WTC11 (cell line): ENCODE measurements around the gene SLC25A45. TPM values are rescaled to one million over a fixed set of nuclear protein-coding genes. Genes with fewer than 3 reads are reported as not detected.

Experiments used
- ATAC-seq: fragments of 200-7000 bp; cut with Tn5 transposase; 2 replicates; pipeline ENCODE4 v1.10.0; 2021; ENCODE audit warnings: mild to moderate bottlenecking, moderate library complexity
- CTCF ChIA-PET: fragments of 300-600 bp; sonication (Branson Sonifier 250); formaldehyde crosslinking; loops from one replicate; lab custom pipeline; 2021; ENCODE audit warnings: antibody characterized with exemption; lab: Charles Lee
- POLR2A ChIA-PET: fragments of 350-600 bp; sonication (Branson Sonifier 250); formaldehyde crosslinking; loops from one replicate; lab custom pipeline; 2021; ENCODE audit warnings: antibody characterized with exemption; lab: Charles Lee
- DNase-seq: peaks from one replicate; pipeline ENCODE4 v3.0.0; 2021; ENCODE audit warnings: low spot score
- H3K27ac Mint-ChIP-seq: 2 replicates; pipeline ENCODE4 v1.8.0; 2021; ENCODE audit warnings: mixed read lengths
- H3K27me3 Mint-ChIP-seq: 2 replicates; pipeline ENCODE4 v1.8.0; 2021; ENCODE audit warnings: low read depth, mild to moderate bottlenecking, moderate library complexity, mixed read lengths
- H3K36me3 Mint-ChIP-seq: 2 replicates; pipeline ENCODE4 v1.8.0; 2021; ENCODE audit warnings: mixed read lengths
- H3K4me1 Mint-ChIP-seq: 2 replicates; pipeline ENCODE4 v1.8.0; 2022; ENCODE audit warnings: mixed read lengths
- H3K4me3 Mint-ChIP-seq: 2 replicates; pipeline ENCODE4 v1.8.0; 2021; ENCODE audit warnings: mild to moderate bottlenecking, moderate library complexity, mixed read lengths
- H3K9me3 Mint-ChIP-seq: 2 replicates; pipeline ENCODE4 v1.8.0; 2021; ENCODE audit warnings: mixed read lengths
- ELF4 ChIP-seq: sonication (generic); formaldehyde crosslinking; IDR thresholded peaks from 2 replicates; pipeline ENCODE4 v1.8.1; 2022; ENCODE audit warnings: low read depth, mild to moderate bottlenecking, moderate library complexity, missing genetic modification reagents
- EMX1 ChIP-seq: fragments of 250-450 bp; sonication (Bioruptor Pico); IDR thresholded peaks from 2 replicates; pipeline ENCODE4 v1.8.0; 2021; ENCODE audit warnings: mild to moderate bottlenecking
- ESRRA ChIP-seq: sonication (generic); formaldehyde crosslinking; IDR thresholded peaks from 2 replicates; pipeline ENCODE4 v1.8.1; 2022; ENCODE audit warnings: mild to moderate bottlenecking, missing genetic modification reagents, borderline replicate concordance
- HMGA2 ChIP-seq: fragments of 250-450 bp; sonication (Bioruptor Pico); IDR thresholded peaks from 2 replicates; pipeline ENCODE4 v1.4.0; 2021; ENCODE audit warnings: mild to moderate bottlenecking, moderate library complexity
- NR2C2 ChIP-seq: sonication (generic); formaldehyde crosslinking; IDR thresholded peaks from 2 replicates; pipeline ENCODE4 v1.8.0; 2022; ENCODE audit warnings: mild to moderate bottlenecking, missing genetic modification reagents
- PRRX2 ChIP-seq: fragments of 250-450 bp; sonication (Bioruptor Pico); IDR thresholded peaks from 2 replicates; pipeline ENCODE4 v1.8.0; 2021; ENCODE audit warnings: mild to moderate bottlenecking
- RORB ChIP-seq: fragments of 250-450 bp; sonication (Bioruptor Pico); IDR thresholded peaks from 2 replicates; pipeline ENCODE4 v1.9.0; 2021; ENCODE audit warnings: mild to moderate bottlenecking
- TP53 ChIP-seq: sonication (generic); formaldehyde crosslinking; IDR thresholded peaks from 2 replicates; pipeline ENCODE4 v1.8.1; 2023; ENCODE audit warnings: mild to moderate bottlenecking, missing genetic modification reagents
- ZNF396 ChIP-seq: fragments of 250-450 bp; sonication (Bioruptor Pico); IDR thresholded peaks from 2 replicates; pipeline ENCODE4 v1.8.0; 2021; ENCODE audit warnings: mild to moderate bottlenecking, moderate library complexity, borderline replicate concordance
- ZNF671 ChIP-seq: fragments of 250-450 bp; sonication (Bioruptor Pico); IDR thresholded peaks from 2 replicates; pipeline ENCODE4 v1.8.0; 2021; ENCODE audit warnings: mild to moderate bottlenecking
- total RNA-seq: library from RNA; stranded (reverse); gene quantifications from 3 replicates; pipeline ENCODE4 v1.2.3, GENCODE V29; 2021
- TF ChIP-seq, protein P1 (sequence below): sonication (generic); formaldehyde crosslinking; conservative IDR thresholded peaks from 2 replicates; pipeline ENCODE4 v1.8.1; 2022; ENCODE audit warnings: mild to moderate bottlenecking, missing genetic modification reagents
- TF ChIP-seq, protein P2 (sequence below): sonication (generic); formaldehyde crosslinking; IDR thresholded peaks from 2 replicates; pipeline ENCODE4 v1.8.1; 2023; ENCODE audit warnings: mild to moderate bottlenecking, missing genetic modification reagents, moderate library complexity
- TF ChIP-seq, protein P3 (sequence below): sonication (generic); formaldehyde crosslinking; IDR thresholded peaks from 2 replicates; pipeline ENCODE4 v1.8.1; 2023; ENCODE audit warnings: mild to moderate bottlenecking, missing genetic modification reagents
- TF ChIP-seq, protein P4 (sequence below): sonication (generic); formaldehyde crosslinking; IDR thresholded peaks from 2 replicates; pipeline ENCODE4 v1.8.0; 2022; ENCODE audit warnings: mild to moderate bottlenecking, missing genetic modification reagents
- TF ChIP-seq, protein P5 (sequence below): fragments of 250-450 bp; sonication (Bioruptor Pico); IDR thresholded peaks from 2 replicates; pipeline ENCODE4 v1.8.0; 2021; ENCODE audit warnings: mild to moderate bottlenecking
- TF ChIP-seq, protein P6 (sequence below): sonication (generic); formaldehyde crosslinking; IDR thresholded peaks from 2 replicates; pipeline ENCODE4 v1.8.0; 2023; ENCODE audit warnings: mild to moderate bottlenecking, missing genetic modification reagents
- TF ChIP-seq, protein P7 (sequence below): sonication (generic); formaldehyde crosslinking; IDR thresholded peaks from 2 replicates; pipeline ENCODE4 v1.8.0; 2023; ENCODE audit warnings: missing genetic modification reagents, mild to moderate bottlenecking, borderline replicate concordance
- TF ChIP-seq, protein P8 (sequence below): sonication (generic); formaldehyde crosslinking; IDR thresholded peaks from 2 replicates; pipeline ENCODE4 v1.8.0; 2022; ENCODE audit warnings: mild to moderate bottlenecking, missing genetic modification reagents
- TF ChIP-seq, protein P9 (sequence below): sonication (generic); formaldehyde crosslinking; conservative IDR thresholded peaks from 2 replicates; pipeline ENCODE4 v1.8.1; 2023; ENCODE audit warnings: mild to moderate bottlenecking, low read depth, missing genetic modification reagents, moderate library complexity

Gene SLC25A45
- total RNA-seq, 1 experiment from 2014 or later = 1.7 TPM

DNA sequence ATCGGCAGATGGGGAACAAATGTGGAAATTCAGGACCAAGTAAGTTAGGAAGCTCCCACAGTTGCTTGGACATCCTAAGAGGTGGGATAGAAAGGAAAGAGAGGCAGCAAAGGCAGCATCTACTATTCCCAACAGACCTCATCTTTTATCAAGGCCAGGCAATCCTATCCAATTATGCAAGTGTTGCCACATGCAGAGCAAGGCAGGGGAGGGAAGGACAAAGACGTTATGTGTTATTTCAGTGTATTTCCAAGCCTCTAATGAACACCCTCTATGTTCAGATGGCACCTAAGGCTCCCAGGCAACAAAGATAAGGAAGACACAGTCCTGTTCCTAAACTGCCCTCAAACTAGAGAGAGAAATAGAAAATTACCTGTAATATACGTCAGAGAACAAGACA lies 18.7 kb downstream of the SLC25A45 start:
- POLR2A ChIA-PET = no interaction called here
- H3K36me3 Mint-ChIP-seq = no peaks in the 10 kb centered on the region
- DNase-seq = no peak
- no peak for TF ChIP-seq ZNF671 (CRISPR knock-in tag)
- TF ChIP-seq, protein P1, sequence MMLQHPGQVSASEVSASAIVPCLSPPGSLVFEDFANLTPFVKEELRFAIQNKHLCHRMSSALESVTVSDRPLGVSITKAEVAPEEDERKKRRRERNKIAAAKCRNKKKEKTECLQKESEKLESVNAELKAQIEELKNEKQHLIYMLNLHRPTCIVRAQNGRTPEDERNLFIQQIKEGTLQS (CRISPR knock-in tag) = no peak
- TF ChIP-seq, protein P2, sequence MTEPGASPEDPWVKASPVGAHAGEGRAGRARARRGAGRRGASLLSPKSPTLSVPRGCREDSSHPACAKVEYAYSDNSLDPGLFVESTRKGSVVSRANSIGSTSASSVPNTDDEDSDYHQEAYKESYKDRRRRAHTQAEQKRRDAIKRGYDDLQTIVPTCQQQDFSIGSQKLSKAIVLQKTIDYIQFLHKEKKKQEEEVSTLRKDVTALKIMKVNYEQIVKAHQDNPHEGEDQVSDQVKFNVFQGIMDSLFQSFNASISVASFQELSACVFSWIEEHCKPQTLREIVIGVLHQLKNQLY (CRISPR knock-in tag) = no peak
- TF ChIP-seq, protein P3, sequence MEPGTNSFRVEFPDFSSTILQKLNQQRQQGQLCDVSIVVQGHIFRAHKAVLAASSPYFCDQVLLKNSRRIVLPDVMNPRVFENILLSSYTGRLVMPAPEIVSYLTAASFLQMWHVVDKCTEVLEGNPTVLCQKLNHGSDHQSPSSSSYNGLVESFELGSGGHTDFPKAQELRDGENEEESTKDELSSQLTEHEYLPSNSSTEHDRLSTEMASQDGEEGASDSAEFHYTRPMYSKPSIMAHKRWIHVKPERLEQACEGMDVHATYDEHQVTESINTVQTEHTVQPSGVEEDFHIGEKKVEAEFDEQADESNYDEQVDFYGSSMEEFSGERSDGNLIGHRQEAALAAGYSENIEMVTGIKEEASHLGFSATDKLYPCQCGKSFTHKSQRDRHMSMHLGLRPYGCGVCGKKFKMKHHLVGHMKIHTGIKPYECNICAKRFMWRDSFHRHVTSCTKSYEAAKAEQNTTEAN (CRISPR knock-in tag) = no peak
- TF ChIP-seq, protein P4, sequence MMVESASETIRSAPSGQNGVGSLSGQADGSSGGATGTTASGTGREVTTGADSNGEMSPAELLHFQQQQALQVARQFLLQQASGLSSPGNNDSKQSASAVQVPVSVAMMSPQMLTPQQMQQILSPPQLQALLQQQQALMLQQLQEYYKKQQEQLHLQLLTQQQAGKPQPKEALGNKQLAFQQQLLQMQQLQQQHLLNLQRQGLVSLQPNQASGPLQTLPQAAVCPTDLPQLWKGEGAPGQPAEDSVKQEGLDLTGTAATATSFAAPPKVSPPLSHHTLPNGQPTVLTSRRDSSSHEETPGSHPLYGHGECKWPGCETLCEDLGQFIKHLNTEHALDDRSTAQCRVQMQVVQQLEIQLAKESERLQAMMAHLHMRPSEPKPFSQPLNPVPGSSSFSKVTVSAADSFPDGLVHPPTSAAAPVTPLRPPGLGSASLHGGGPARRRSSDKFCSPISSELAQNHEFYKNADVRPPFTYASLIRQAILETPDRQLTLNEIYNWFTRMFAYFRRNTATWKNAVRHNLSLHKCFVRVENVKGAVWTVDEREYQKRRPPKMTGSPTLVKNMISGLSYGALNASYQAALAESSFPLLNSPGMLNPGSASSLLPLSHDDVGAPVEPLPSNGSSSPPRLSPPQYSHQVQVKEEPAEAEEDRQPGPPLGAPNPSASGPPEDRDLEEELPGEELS (CRISPR knock-in tag) = no peak
- TF ChIP-seq, protein P5, sequence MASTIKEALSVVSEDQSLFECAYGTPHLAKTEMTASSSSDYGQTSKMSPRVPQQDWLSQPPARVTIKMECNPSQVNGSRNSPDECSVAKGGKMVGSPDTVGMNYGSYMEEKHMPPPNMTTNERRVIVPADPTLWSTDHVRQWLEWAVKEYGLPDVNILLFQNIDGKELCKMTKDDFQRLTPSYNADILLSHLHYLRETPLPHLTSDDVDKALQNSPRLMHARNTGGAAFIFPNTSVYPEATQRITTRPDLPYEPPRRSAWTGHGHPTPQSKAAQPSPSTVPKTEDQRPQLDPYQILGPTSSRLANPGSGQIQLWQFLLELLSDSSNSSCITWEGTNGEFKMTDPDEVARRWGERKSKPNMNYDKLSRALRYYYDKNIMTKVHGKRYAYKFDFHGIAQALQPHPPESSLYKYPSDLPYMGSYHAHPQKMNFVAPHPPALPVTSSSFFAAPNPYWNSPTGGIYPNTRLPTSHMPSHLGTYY = no peak
- TF ChIP-seq TP53 (CRISPR knock-in tag) = no peak
- no peak for TF ChIP-seq ESRRA (CRISPR knock-in tag)
- no peak for TF ChIP-seq EMX1 (CRISPR knock-in tag)
- TF ChIP-seq HMGA2 = no peak
- TF ChIP-seq, protein P6, sequence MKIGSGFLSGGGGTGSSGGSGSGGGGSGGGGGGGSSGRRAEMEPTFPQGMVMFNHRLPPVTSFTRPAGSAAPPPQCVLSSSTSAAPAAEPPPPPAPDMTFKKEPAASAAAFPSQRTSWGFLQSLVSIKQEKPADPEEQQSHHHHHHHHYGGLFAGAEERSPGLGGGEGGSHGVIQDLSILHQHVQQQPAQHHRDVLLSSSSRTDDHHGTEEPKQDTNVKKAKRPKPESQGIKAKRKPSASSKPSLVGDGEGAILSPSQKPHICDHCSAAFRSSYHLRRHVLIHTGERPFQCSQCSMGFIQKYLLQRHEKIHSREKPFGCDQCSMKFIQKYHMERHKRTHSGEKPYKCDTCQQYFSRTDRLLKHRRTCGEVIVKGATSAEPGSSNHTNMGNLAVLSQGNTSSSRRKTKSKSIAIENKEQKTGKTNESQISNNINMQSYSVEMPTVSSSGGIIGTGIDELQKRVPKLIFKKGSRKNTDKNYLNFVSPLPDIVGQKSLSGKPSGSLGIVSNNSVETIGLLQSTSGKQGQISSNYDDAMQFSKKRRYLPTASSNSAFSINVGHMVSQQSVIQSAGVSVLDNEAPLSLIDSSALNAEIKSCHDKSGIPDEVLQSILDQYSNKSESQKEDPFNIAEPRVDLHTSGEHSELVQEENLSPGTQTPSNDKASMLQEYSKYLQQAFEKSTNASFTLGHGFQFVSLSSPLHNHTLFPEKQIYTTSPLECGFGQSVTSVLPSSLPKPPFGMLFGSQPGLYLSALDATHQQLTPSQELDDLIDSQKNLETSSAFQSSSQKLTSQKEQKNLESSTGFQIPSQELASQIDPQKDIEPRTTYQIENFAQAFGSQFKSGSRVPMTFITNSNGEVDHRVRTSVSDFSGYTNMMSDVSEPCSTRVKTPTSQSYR (CRISPR knock-in tag) = no peak
- no peak for TF ChIP-seq PRRX2
- TF ChIP-seq, protein P7, sequence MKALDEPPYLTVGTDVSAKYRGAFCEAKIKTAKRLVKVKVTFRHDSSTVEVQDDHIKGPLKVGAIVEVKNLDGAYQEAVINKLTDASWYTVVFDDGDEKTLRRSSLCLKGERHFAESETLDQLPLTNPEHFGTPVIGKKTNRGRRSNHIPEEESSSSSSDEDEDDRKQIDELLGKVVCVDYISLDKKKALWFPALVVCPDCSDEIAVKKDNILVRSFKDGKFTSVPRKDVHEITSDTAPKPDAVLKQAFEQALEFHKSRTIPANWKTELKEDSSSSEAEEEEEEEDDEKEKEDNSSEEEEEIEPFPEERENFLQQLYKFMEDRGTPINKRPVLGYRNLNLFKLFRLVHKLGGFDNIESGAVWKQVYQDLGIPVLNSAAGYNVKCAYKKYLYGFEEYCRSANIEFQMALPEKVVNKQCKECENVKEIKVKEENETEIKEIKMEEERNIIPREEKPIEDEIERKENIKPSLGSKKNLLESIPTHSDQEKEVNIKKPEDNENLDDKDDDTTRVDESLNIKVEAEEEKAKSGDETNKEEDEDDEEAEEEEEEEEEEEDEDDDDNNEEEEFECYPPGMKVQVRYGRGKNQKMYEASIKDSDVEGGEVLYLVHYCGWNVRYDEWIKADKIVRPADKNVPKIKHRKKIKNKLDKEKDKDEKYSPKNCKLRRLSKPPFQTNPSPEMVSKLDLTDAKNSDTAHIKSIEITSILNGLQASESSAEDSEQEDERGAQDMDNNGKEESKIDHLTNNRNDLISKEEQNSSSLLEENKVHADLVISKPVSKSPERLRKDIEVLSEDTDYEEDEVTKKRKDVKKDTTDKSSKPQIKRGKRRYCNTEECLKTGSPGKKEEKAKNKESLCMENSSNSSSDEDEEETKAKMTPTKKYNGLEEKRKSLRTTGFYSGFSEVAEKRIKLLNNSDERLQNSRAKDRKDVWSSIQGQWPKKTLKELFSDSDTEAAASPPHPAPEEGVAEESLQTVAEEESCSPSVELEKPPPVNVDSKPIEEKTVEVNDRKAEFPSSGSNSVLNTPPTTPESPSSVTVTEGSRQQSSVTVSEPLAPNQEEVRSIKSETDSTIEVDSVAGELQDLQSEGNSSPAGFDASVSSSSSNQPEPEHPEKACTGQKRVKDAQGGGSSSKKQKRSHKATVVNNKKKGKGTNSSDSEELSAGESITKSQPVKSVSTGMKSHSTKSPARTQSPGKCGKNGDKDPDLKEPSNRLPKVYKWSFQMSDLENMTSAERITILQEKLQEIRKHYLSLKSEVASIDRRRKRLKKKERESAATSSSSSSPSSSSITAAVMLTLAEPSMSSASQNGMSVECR (CRISPR knock-in tag) = no peak
- no peak for TF ChIP-seq ZNF396
- TF ChIP-seq NR2C2 (CRISPR knock-in tag) = no peak
- TF ChIP-seq, protein P8, sequence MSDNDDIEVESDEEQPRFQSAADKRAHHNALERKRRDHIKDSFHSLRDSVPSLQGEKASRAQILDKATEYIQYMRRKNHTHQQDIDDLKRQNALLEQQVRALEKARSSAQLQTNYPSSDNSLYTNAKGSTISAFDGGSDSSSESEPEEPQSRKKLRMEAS (CRISPR knock-in tag) = no peak
- TF ChIP-seq, protein P9, sequence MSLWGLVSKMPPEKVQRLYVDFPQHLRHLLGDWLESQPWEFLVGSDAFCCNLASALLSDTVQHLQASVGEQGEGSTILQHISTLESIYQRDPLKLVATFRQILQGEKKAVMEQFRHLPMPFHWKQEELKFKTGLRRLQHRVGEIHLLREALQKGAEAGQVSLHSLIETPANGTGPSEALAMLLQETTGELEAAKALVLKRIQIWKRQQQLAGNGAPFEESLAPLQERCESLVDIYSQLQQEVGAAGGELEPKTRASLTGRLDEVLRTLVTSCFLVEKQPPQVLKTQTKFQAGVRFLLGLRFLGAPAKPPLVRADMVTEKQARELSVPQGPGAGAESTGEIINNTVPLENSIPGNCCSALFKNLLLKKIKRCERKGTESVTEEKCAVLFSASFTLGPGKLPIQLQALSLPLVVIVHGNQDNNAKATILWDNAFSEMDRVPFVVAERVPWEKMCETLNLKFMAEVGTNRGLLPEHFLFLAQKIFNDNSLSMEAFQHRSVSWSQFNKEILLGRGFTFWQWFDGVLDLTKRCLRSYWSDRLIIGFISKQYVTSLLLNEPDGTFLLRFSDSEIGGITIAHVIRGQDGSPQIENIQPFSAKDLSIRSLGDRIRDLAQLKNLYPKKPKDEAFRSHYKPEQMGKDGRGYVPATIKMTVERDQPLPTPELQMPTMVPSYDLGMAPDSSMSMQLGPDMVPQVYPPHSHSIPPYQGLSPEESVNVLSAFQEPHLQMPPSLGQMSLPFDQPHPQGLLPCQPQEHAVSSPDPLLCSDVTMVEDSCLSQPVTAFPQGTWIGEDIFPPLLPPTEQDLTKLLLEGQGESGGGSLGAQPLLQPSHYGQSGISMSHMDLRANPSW (CRISPR knock-in tag) = no peak
- no peak for TF ChIP-seq RORB
- no peak for TF ChIP-seq ELF4
- TF ChIP-seq, all 79 proteins: peak for 0
- CTCF ChIA-PET = no interaction called here
- Mint-ChIP-seq H3K4me1 (peaks cover 9% of the 10 kb centered on the region; the same call in 1 of the 2 replicates), H3K27me3 (no peaks in the 10 kb centered on the region), H3K9me3 (no peaks in the 10 kb centered on the region), H3K4me3 (no peak overlapping the region), H3K27ac (no peak overlapping the region)
- no peak for ATAC-seq
